HCT116 (cell line): Measurements from ENCODE around the gene C2CD2. TPM values are rescaled to one million over a fixed set of nuclear protein-coding genes. Genes with fewer than 3 reads are reported as not detected.

Experiments
- ATAC-seq: fragments of 200-7000 bp; cut with Tn5 transposase; 2 replicates; pipeline ENCODE4 v1.9.1; 2020; ENCODE audit warnings: mild to moderate bottlenecking, moderate library complexity
- BruUV-seq: library from RNA; stranded (reverse); fragments of 400-500 nt; replicated peaks from 2 replicates; lab custom pipeline; 2021; lab: Mats Ljungman, UMichigan
- CTCF ChIA-PET: fragments of 300-600 bp; sonication (Branson Sonifier 250); formaldehyde crosslinking; loops from one replicate; lab custom pipeline; 2021; ENCODE audit warnings: antibody characterized with exemption; lab: Charles Lee
- POLR2A ChIA-PET: fragments of 300-600, 350-600 bp; sonication (Branson Sonifier 250); formaldehyde crosslinking; loops from one replicate; lab custom pipeline; 2021; ENCODE audit warnings: antibody characterized with exemption; lab: Charles Lee
- RAD21 ChIA-PET, 2 experiments: fragments of 300-600 bp; sonication (Branson Sonifier 250); formaldehyde crosslinking; loops; one replicate each; lab custom pipeline; 2023; ENCODE audit warnings: low total read pairs in 2 of 2; ENCODE audit not compliant: uncharacterized antibody in 2 of 2, unreplicated experiment in 2 of 2, low non-redundant PET in 1 of 2; lab: Charles Lee
- DNase-seq: peaks from one replicate; pipeline ENCODE4 v3.0.0-alpha.2; 2010; ENCODE audit warnings: low read depth, low spot score
- H2AFZ ChIP-seq: fragments of 200-600 bp; shearing (Covaris generic), sonication (generic); 2 replicates; pipeline ENCODE4 v1.6.1; 2017; ENCODE audit warnings: low read depth, mixed run types, mixed read lengths, antibody characterized with exemption, low read length; ENCODE audit not compliant: poor library complexity, severe bottlenecking
- H3K27ac ChIP-seq: 2 replicates; pipeline ENCODE4 v1.5.1; 2012; ENCODE audit warnings: low read depth, low read length
- H3K27me3 ChIP-seq: fragments of 200-600 bp; sonication (generic); 2 replicates; pipeline ENCODE4 v1.6.1; 2016; ENCODE audit warnings: mixed run types, low read length, mixed read lengths; ENCODE audit not compliant: insufficient read depth
- H3K36me3 ChIP-seq, 2 experiments: fragments of 200-500 bp in 1 of 2; fragments of 200-600 bp in 1 of 2; sonication (Bioruptor generic) in 1 of 2; sonication (generic) in 1 of 2; 2 replicates each; pipeline versions ENCODE4 v1.5.1 to v1.6.1; 2014 to 2016; ENCODE audit warnings: low read length in 2 of 2, inconsistent platforms in 1 of 2, mixed read lengths in 1 of 2, mixed run types in 1 of 2; ENCODE audit not compliant: insufficient read depth in 2 of 2, control insufficient read depth in 1 of 2
- H3K4me1 ChIP-seq, 2 experiments: fragments of 200-600 bp in 1 of 2; sonication (generic) in 1 of 2; 2 replicates each; pipeline versions ENCODE4 v1.5.1 to v1.6.1; 2012 to 2017; ENCODE audit warnings: low read length in 2 of 2, inconsistent platforms in 1 of 2, mild to moderate bottlenecking in 1 of 2, mixed read lengths in 1 of 2, mixed run types in 1 of 2, moderate library complexity in 1 of 2; ENCODE audit not compliant: insufficient read depth in 2 of 2, control insufficient read depth in 1 of 2
- H3K4me2 ChIP-seq: fragments of 200-600 bp; sonication (generic); 2 replicates; pipeline ENCODE4 v1.6.1; 2017; ENCODE audit warnings: mixed run types, low read length, mixed read lengths
- H3K4me3 ChIP-seq, 2 experiments: fragments of 200-600 bp in 1 of 2; sonication (generic) in 1 of 2; replicated peaks in 1 of 2; 2 replicates each; pipeline ENCODE4 v1.5.1; 2011 to 2016; ENCODE audit warnings: low read length in 2 of 2, control low read depth in 1 of 2, low read depth in 1 of 2, mild to moderate bottlenecking in 1 of 2, mixed read lengths in 1 of 2, mixed run types in 1 of 2
- H3K79me2 ChIP-seq: fragments of 200-600 bp; sonication (generic); 2 replicates; pipeline ENCODE4 v1.6.1; 2017; ENCODE audit warnings: mild to moderate bottlenecking, mixed run types, low read length, moderate library complexity, mixed read lengths; ENCODE audit not compliant: insufficient read depth
- H3K9ac ChIP-seq: fragments of 200-600 bp; sonication (generic); 2 replicates; pipeline ENCODE4 v1.6.1; 2016; ENCODE audit warnings: low read length, mixed read lengths
- H3K9me2 ChIP-seq: fragments of 200-600 bp; sonication (generic), shearing (Covaris generic); 2 replicates; pipeline ENCODE4 v1.6.1; 2017; ENCODE audit warnings: mixed run types, mild to moderate bottlenecking, moderate library complexity; ENCODE audit not compliant: insufficient read depth
- H3K9me3 ChIP-seq, 2 experiments: fragments of 200-500 bp in 1 of 2; fragments of 200-600 bp in 1 of 2; sonication (Bioruptor generic) in 1 of 2; sonication (generic) in 1 of 2; 2 replicates each; pipeline ENCODE4 v1.6.1; 2014 to 2017; ENCODE audit warnings: low read length in 2 of 2, mixed read lengths in 2 of 2, inconsistent platforms in 1 of 2, low read depth in 1 of 2, mild to moderate bottlenecking in 1 of 2, mixed run types in 1 of 2, moderate library complexity in 1 of 2; ENCODE audit not compliant: control insufficient read depth in 1 of 2, insufficient read depth in 1 of 2
- H4K20me1 ChIP-seq: fragments of 200-600 bp; sonication (generic), shearing (Covaris generic); 2 replicates; pipeline ENCODE4 v1.6.1; 2017; ENCODE audit warnings: mixed run types, mild to moderate bottlenecking, moderate library complexity; ENCODE audit not compliant: insufficient read depth
- CBX3 ChIP-seq: IDR thresholded peaks from 2 replicates; pipeline ENCODE4 v1.6.1; 2012; ENCODE audit warnings: low read depth
- CEBPB ChIP-seq: IDR thresholded peaks from 2 replicates; pipeline ENCODE4 v1.6.1; 2012; ENCODE audit warnings: low read depth
- EZH2 ChIP-seq: fragments of 200-600 bp; sonication (generic); IDR thresholded peaks from 2 replicates; pipeline ENCODE4 v1.6.1; 2017; ENCODE audit warnings: antibody characterized with exemption, mixed run types
- EZH2phosphoT487 ChIP-seq: fragments of 200-600 bp; IDR thresholded peaks from 2 replicates; pipeline ENCODE4 v1.6.1; 2018; ENCODE audit warnings: antibody characterized with exemption, borderline replicate concordance
- FOSL1 ChIP-seq: IDR thresholded peaks from 2 replicates; pipeline ENCODE4 v1.6.1; 2012; ENCODE audit warnings: low read depth
- JUND ChIP-seq: IDR thresholded peaks from 2 replicates; pipeline ENCODE4 v1.6.1; 2012
- POLR2A ChIP-seq: IDR thresholded peaks from 2 replicates; pipeline ENCODE4 v1.7.0; 2011; ENCODE audit warnings: borderline replicate concordance; ENCODE audit not compliant: insufficient read depth, insufficient read length; ENCODE audit errors: extremely low read depth
- POLR2AphosphoS5 ChIP-seq: IDR thresholded peaks from 2 replicates; pipeline ENCODE4 v1.6.1; 2011; ENCODE audit warnings: mild to moderate bottlenecking, low read depth, low read length, moderate library complexity
- SIN3A ChIP-seq: IDR thresholded peaks from 2 replicates; pipeline ENCODE4 v1.6.1; 2012; ENCODE audit warnings: low read depth
- SP1 ChIP-seq: IDR thresholded peaks from 2 replicates; pipeline ENCODE4 v1.6.1; 2012; ENCODE audit warnings: low read depth
- SRF ChIP-seq: IDR thresholded peaks from 2 replicates; pipeline ENCODE4 v1.6.1; 2012; ENCODE audit warnings: low read depth
- TCF7L2 ChIP-seq: IDR thresholded peaks from 2 replicates; pipeline ENCODE4 v1.7.0; 2011; ENCODE audit warnings: borderline replicate concordance, inconsistent platforms; ENCODE audit not compliant: insufficient read depth, insufficient read length; ENCODE audit errors: extremely low read depth
- YY1 ChIP-seq: IDR thresholded peaks from 2 replicates; pipeline ENCODE4 v1.6.1; 2011; ENCODE audit warnings: low read length, low read depth, moderate library complexity, mild to moderate bottlenecking; ENCODE audit not compliant: insufficient replicate concordance; ENCODE audit errors: extremely low read depth
- ZFX ChIP-seq: fragments of 450-650 bp; IDR thresholded peaks from 2 replicates; pipeline ENCODE4 v1.6.1; 2017
- ZNF274 ChIP-seq: fragments of 200-500 bp; sonication (Bioruptor generic); IDR thresholded peaks from 2 replicates; pipeline ENCODE4 v1.6.1; 2014; ENCODE audit warnings: mild to moderate bottlenecking, low read depth, low read length, inconsistent platforms
- intact Hi-C: fragments of 100-400 bp; cut with micrococcal nuclease; formaldehyde crosslinking; loops from 2 replicates; pipeline ENCODE4 v1.10.0; 2022
- total RNA-seq: library from RNA; stranded (reverse); gene quantifications from one replicate; pipeline ENCODE4 v1.2.1, GENCODE V29; 2021; ENCODE audit not compliant: unreplicated experiment
- TF ChIP-seq, protein P1 (sequence below): IDR thresholded peaks from 2 replicates; pipeline ENCODE4 v1.6.1; 2012
- TF ChIP-seq, protein P2 (sequence below): IDR thresholded peaks from 2 replicates; pipeline ENCODE4 v1.6.1; 2011; ENCODE audit warnings: mild to moderate bottlenecking, low read length, moderate library complexity; ENCODE audit not compliant: insufficient replicate concordance; ENCODE audit errors: extremely low read depth
- TF ChIP-seq, protein P3 (sequence below), 3 experiments: fragments of 200-600 bp in 1 of 3; sonication (generic) in 1 of 3; IDR thresholded peaks in 2 of 3; conservative IDR thresholded peaks in 1 of 3; 2 replicates each; pipeline ENCODE4 v1.5.1; 2012 to 2017; ENCODE audit warnings: low read depth in 2 of 3, low read length in 2 of 3, antibody characterized with exemption in 1 of 3, borderline replicate concordance in 1 of 3, control low read depth in 1 of 3, mild to moderate bottlenecking in 1 of 3, mixed read lengths in 1 of 3, mixed run types in 1 of 3, moderate library complexity in 1 of 3; ENCODE audit not compliant: insufficient read depth in 1 of 3

Gene C2CD2
- total RNA-seq, 1 experiment from 2014 or later: 22.0 TPM

DNA sequence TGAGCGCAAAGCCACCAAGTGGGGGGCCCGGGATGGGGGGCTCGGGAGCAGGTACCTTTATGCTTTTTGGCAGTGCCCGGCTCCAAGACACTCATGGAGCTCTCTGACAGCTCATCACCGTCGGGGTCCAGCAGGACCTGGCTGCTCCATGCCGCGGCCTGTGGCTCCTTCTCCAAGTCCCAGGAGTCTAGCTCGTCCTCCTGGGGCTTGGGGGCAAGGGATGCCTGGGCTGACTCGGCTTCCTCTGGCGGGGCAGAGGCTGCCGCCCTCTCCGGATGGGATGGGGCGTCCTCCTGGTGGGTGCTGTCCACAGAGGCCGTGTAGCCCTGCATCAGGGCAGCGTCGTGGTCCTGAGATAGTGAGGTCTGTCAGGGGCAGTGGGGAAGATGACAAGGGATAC is 54.8 kb downstream of the C2CD2 start:
- H3K79me2 ChIP-seq: no peaks in the 10 kb centered on the region
- H3K27ac ChIP-seq: no peak overlapping the region
- H3K9me2 ChIP-seq: no peaks in the 10 kb centered on the region
- H4K20me1 ChIP-seq: no peaks in the 10 kb centered on the region
- POLR2A ChIA-PET: no interaction called here
- H3K36me3 ChIP-seq: peaks cover 0 to 11% of the 10 kb centered on the region in 2 experiments; a peak in 1 of 4 replicates
- peaks cover 0 to 6% of the 10 kb centered on the region in 2 experiments; a peak in 1 of 4 replicates for H3K4me1 ChIP-seq
- H3K4me2 ChIP-seq: no peak overlapping the region
- H3K9me3 ChIP-seq: no peaks in the 10 kb centered on the region
- RAD21 ChIA-PET: no interaction called here
- intact Hi-C loops: no loop called here
- no peak overlapping the region for H2AFZ ChIP-seq
- TF ChIP-seq, protein P1, sequence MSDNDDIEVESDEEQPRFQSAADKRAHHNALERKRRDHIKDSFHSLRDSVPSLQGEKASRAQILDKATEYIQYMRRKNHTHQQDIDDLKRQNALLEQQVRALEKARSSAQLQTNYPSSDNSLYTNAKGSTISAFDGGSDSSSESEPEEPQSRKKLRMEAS: no peak
- TF ChIP-seq POLR2A (no peak), ZFX (no peak), CBX3 (no peak), JUND (no peak)
- CTCF ChIA-PET: no interaction called here
- DNase-seq: no peak
- no peak for ATAC-seq
- H3K27me3 ChIP-seq: no peaks in the 10 kb centered on the region
- H3K9ac ChIP-seq: no peak overlapping the region
- no peak overlapping the region for H3K4me3 ChIP-seq
- no TSS peak for BruUV-seq

DNA sequence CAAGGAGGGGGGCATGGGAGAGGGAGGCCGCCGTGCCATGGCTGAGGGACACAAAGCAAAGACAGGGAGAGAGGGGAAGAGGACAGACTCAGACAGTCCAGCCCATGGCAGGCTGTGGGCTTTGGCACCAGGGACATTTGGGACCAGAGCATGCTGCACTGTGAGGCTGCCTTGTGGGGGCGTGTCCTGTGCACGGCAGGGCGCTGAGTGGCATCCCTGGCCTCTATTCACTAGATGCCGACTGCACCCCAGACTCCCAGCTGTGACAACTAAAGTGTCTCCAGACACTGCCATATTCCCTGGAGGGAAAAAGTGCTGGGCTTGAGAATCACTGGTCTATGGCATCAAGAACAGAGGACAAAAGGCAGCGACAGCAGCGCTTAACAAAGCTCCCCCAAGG is 56.1 kb downstream of the C2CD2 start:
- Histone ChIP-seq H3K4me2 (no peak overlapping the region), H3K9ac (no peak overlapping the region), H3K9me3 (no peaks in the 10 kb centered on the region), H2AFZ (no peak overlapping the region), H3K4me1 (peaks cover 0 to 6% of the 10 kb centered on the region in 2 experiments; a peak in 1 of 4 replicates), H3K4me3 (no peak overlapping the region), H3K27me3 (no peaks in the 10 kb centered on the region), H3K36me3 (peaks cover 0 to 11% of the 10 kb centered on the region in 2 experiments; a peak in 1 of 4 replicates), H3K79me2 (no peaks in the 10 kb centered on the region), H3K27ac (no peak overlapping the region), H3K9me2 (no peaks in the 10 kb centered on the region), H4K20me1 (no peaks in the 10 kb centered on the region)
- no TSS peak for BruUV-seq
- ChIA-PET POLR2A (no interaction called here), CTCF (no interaction called here), RAD21 (no interaction called here)
- no peak; the same call in 1 of the 2 replicates for ATAC-seq
- no peak for DNase-seq
- intact Hi-C loops: no loop called here
- TF ChIP-seq POLR2AphosphoS5 (no peak), POLR2A (no peak), SP1 (no peak), CEBPB (no peak), ZFX (no peak), FOSL1 (no peak), ZNF274 (no peak), YY1 (no peak), SIN3A (no peak), EZH2 (no peak), EZH2phosphoT487 (no peak), CBX3 (no peak), SRF (no peak), TCF7L2 (no peak)
- TF ChIP-seq, protein P2, sequence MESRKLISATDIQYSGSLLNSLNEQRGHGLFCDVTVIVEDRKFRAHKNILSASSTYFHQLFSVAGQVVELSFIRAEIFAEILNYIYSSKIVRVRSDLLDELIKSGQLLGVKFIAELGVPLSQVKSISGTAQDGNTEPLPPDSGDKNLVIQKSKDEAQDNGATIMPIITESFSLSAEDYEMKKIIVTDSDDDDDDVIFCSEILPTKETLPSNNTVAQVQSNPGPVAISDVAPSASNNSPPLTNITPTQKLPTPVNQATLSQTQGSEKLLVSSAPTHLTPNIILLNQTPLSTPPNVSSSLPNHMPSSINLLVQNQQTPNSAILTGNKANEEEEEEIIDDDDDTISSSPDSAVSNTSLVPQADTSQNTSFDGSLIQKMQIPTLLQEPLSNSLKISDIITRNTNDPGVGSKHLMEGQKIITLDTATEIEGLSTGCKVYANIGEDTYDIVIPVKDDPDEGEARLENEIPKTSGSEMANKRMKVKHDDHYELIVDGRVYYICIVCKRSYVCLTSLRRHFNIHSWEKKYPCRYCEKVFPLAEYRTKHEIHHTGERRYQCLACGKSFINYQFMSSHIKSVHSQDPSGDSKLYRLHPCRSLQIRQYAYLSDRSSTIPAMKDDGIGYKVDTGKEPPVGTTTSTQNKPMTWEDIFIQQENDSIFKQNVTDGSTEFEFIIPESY: no peak
- TF ChIP-seq, protein P1: no peak
- TF ChIP-seq, protein P3, sequence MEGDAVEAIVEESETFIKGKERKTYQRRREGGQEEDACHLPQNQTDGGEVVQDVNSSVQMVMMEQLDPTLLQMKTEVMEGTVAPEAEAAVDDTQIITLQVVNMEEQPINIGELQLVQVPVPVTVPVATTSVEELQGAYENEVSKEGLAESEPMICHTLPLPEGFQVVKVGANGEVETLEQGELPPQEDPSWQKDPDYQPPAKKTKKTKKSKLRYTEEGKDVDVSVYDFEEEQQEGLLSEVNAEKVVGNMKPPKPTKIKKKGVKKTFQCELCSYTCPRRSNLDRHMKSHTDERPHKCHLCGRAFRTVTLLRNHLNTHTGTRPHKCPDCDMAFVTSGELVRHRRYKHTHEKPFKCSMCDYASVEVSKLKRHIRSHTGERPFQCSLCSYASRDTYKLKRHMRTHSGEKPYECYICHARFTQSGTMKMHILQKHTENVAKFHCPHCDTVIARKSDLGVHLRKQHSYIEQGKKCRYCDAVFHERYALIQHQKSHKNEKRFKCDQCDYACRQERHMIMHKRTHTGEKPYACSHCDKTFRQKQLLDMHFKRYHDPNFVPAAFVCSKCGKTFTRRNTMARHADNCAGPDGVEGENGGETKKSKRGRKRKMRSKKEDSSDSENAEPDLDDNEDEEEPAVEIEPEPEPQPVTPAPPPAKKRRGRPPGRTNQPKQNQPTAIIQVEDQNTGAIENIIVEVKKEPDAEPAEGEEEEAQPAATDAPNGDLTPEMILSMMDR (IDR thresholded peaks at IDR 0.05 in 2 of 3, conservative IDR thresholded peaks at IDR 0.05 in 1 of 3; ENCODE audit: borderline replicate concordance in 1 of 3, insufficient read depth in 1 of 3, low read depth in 2 of 3, low read length in 2 of 3): no peak
